HG03139 (cell line): ENCODE results near the gene RAD23B.
A peak's percentile ranks its signal among the peaks of the same experiment; 100 is the strongest.
"Not testable (repeated sequence)": the region's sequence is repeated elsewhere in the genome, so short reads cannot be mapped to it uniquely, and the experiment has no call there.

Experiments used
- ATAC-seq: cut with Tn5 transposase; IDR thresholded peaks from one replicate; pipeline ENCODE4 v1.9.1; 2021; ENCODE audit not compliant: unreplicated experiment

RAD23B gene

GRCh38 chr9:107282759-107283622 is at the start of gene RAD23B:
TSS of gene RAD23B (plus strand) at chr9:107283279. CDS start at chr9:107283630, 351 bp downstream.
- peak; percentile 86 for ATAC-seq

- no peak for ATAC-seq
Observed at GRCh38 chr9:107235765-107236442, 47.2 kb upstream of the RAD23B start.

GRCh38 chr9:107237873-107238272 is 45.2 kb upstream of the RAD23B start:
- no peak for ATAC-seq

- no peak for ATAC-seq
Observed at GRCh38 chr9:107239474-107239873, 43.6 kb upstream of the RAD23B start.

GRCh38 chr9:107240260-107240659 is 42.8 kb upstream of the RAD23B start:
- no peak for ATAC-seq

GRCh38 chr9:107242073-107243030 is 40.7 kb upstream of the RAD23B start:
- no peak for ATAC-seq

- peak; percentile 55 for ATAC-seq
Observed at GRCh38 chr9:107243742-107244141, 39.3 kb upstream of the RAD23B start.

GRCh38 chr9:107246259-107247254 is 36.5 kb upstream of the RAD23B start:
- ATAC-seq = no peak

GRCh38 chr9:107248714-107249113 is 34.4 kb upstream of the RAD23B start:
- no peak for ATAC-seq

- no peak for ATAC-seq
Observed at GRCh38 chr9:107249131-107249533, 33.9 kb upstream of the RAD23B start.

- no peak for ATAC-seq
Observed at GRCh38 chr9:107249665-107250285, 33.3 kb upstream of the RAD23B start.

GRCh38 chr9:107251756-107252322 is 31.2 kb upstream of the RAD23B start:
- no peak for ATAC-seq

GRCh38 chr9:107258919-107259318 is 24.2 kb upstream of the RAD23B start:
- ATAC-seq = no peak

GRCh38 chr9:107259751-107260313 is 23.2 kb upstream of the RAD23B start:
- ATAC-seq = not testable (repeated sequence)

GRCh38 chr9:107260437-107261081 is 22.5 kb upstream of the RAD23B start:
- ATAC-seq = peak; percentile 100

GRCh38 chr9:107261106-107261505 is 22.0 kb upstream of the RAD23B start:
- no peak for ATAC-seq

GRCh38 chr9:107263289-107263688 is 19.8 kb upstream of the RAD23B start:
- no peak for ATAC-seq
